ENCODE data around the gene TIAM2.

GRCh38 chr6:155031091-155031490, 36.0 kb downstream of the TIAM2 start:
- TF ChIP-seq EZH2 (IDR thresholded peaks at IDR 0.05; ENCODE audit: borderline replicate concordance, low read depth, low read length, severe bottlenecking) (no peak), CTCF (IDR thresholded peaks at IDR 0.05; ENCODE audit: borderline replicate concordance, extremely low read depth, low read length, poor library complexity, severe bottlenecking) (no peak)

All from DND-41 (cell line).